ENCODE data around the gene TRIM73.
"Not testable (repeated sequence)": the region's sequence is repeated elsewhere in the genome, so short reads cannot be mapped to it uniquely, and the experiment has no call there.

DNA sequence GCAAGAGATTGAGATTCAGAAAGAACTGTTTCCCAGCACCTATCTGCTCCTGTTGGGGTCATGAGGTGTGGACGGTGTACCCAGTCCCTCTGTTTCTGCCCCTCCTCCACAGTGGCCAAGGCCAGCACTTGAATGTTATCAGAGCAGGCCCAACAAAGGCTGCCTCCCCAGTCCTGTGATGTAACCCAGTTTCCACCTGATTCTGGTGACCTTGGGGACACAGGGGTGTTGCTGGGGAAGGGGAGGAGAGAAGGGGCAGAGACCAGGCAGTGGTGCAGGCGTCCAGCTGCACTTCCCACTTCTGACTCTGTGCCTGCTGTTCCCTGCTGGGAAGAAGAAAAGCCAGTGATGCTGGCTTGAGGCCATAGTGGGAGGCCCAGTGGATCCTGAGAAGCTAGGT lies 2.4 kb downstream of the TRIM73 start:
- TF ChIP-seq, protein P1, sequence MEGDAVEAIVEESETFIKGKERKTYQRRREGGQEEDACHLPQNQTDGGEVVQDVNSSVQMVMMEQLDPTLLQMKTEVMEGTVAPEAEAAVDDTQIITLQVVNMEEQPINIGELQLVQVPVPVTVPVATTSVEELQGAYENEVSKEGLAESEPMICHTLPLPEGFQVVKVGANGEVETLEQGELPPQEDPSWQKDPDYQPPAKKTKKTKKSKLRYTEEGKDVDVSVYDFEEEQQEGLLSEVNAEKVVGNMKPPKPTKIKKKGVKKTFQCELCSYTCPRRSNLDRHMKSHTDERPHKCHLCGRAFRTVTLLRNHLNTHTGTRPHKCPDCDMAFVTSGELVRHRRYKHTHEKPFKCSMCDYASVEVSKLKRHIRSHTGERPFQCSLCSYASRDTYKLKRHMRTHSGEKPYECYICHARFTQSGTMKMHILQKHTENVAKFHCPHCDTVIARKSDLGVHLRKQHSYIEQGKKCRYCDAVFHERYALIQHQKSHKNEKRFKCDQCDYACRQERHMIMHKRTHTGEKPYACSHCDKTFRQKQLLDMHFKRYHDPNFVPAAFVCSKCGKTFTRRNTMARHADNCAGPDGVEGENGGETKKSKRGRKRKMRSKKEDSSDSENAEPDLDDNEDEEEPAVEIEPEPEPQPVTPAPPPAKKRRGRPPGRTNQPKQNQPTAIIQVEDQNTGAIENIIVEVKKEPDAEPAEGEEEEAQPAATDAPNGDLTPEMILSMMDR (IDR thresholded peaks at IDR 0.05): not testable (repeated sequence)
- TF ChIP-seq ZFX (IDR thresholded peaks at IDR 0.05; ENCODE audit: borderline replicate concordance): not testable (repeated sequence)

Data from 22Rv1 (cell line).